H1 (cell line): ENCODE measurements around the gene TAGLN3.

Source experiments
- CHD2 ChIP-seq: IDR thresholded peaks from 2 replicates; pipeline ENCODE4 v1.6.1; 2012; ENCODE audit warnings: low read length, improper control_type of control experiment
- CTCF ChIP-seq, 3 experiments: IDR thresholded peaks; 1 replicate in 2 of 3; 2 replicates in 1 of 3; pipeline versions ENCODE4 v1.5.1 to v1.6.1; 2011; ENCODE audit warnings: low read length in 3 of 3, mild to moderate bottlenecking in 3 of 3, inconsistent platforms in 2 of 3, low read depth in 1 of 3, moderate library complexity in 1 of 3; ENCODE audit not compliant: insufficient read depth in 1 of 3; ENCODE audit errors: control extremely low read depth in 1 of 3
- EP300 ChIP-seq, 2 experiments: IDR thresholded peaks; 1 replicate in 1 of 2; 2 replicates in 1 of 2; pipeline ENCODE4 v1.6.1; 2011 to 2012; ENCODE audit warnings: low read depth in 2 of 2, low read length in 2 of 2, mild to moderate bottlenecking in 2 of 2, borderline replicate concordance in 1 of 2, inconsistent platforms in 1 of 2, moderate library complexity in 1 of 2
- POU5F1 ChIP-seq: IDR thresholded peaks from 2 replicates; pipeline ENCODE4 v1.6.1; 2011; ENCODE audit warnings: low read depth, mild to moderate bottlenecking, low read length, moderate library complexity

- TF ChIP-seq POU5F1 (no peak), EP300 (IDR thresholded peaks at IDR 0.05; ENCODE audit: borderline replicate concordance in 1 of 2, low read depth in 2 of 2, low read length in 2 of 2) (no peak), CTCF (IDR thresholded peaks at IDR 0.05; ENCODE audit: control extremely low read depth in 1 of 3, insufficient read depth in 1 of 3, low read depth in 1 of 3, low read length in 3 of 3) (no peak), CHD2 (no peak)
Measured at GRCh38 chr3:112061152-112061551, 62.4 kb downstream of the TAGLN3 start.
